ENCODE data around the gene CARNS1.
"Not testable (repeated sequence)": the region's sequence is repeated elsewhere in the genome, so short reads cannot be mapped to it uniquely, and the experiment has no call there.

CARNS1 gene

GRCh38 chr11:67397536-67397935 lies 17.9 kb upstream of the CARNS1 start:
- DNase-seq: no peak

- no peak for DNase-seq
These were observed 17.4 kb upstream of the CARNS1 start for GRCh38 chr11:67397986-67398660.

- DNase-seq: no peak
These were observed 16.6 kb upstream of the CARNS1 start for GRCh38 chr11:67398661-67399563.

- no peak for DNase-seq
These were observed 15.1 kb upstream of the CARNS1 start for GRCh38 chr11:67400251-67400941.

GRCh38 chr11:67400942-67401494 lies 14.5 kb upstream of the CARNS1 start:
- no peak for DNase-seq

- peak; percentile 37 for DNase-seq
These were observed 13.8 kb upstream of the CARNS1 start, which contains the start of gene PPP1CA for GRCh38 chr11:67401495-67402191. TSS of gene PPP1CA (minus strand) at chr11:67401858. CDS start at chr11:67401782, 76 bp downstream.

GRCh38 chr11:67402192-67402839 lies 13.2 kb upstream of the CARNS1 start:
- DNase-seq: not testable (repeated sequence)

- DNase-seq: not testable (repeated sequence)
These were observed 12.4 kb upstream of the CARNS1 start for GRCh38 chr11:67403085-67403484.

- DNase-seq: no peak
These were observed 10.8 kb upstream of the CARNS1 start for GRCh38 chr11:67404515-67405195.

GRCh38 chr11:67405196-67405567 lies 10.3 kb upstream of the CARNS1 start:
- no peak for DNase-seq

GRCh38 chr11:67405688-67406339 lies 9.7 kb upstream of the CARNS1 start:
- DNase-seq: no peak

- DNase-seq: no peak
These were observed 9.0 kb upstream of the CARNS1 start for GRCh38 chr11:67406420-67406968.

- DNase-seq: no peak
These were observed 8.3 kb upstream of the CARNS1 start for GRCh38 chr11:67406969-67407687.

- DNase-seq: no peak
These were observed 7.8 kb upstream of the CARNS1 start for GRCh38 chr11:67407688-67408163.

GRCh38 chr11:67408437-67409200 lies 6.9 kb upstream of the CARNS1 start:
- DNase-seq: no peak

- no peak for DNase-seq
These were observed 6.2 kb upstream of the CARNS1 start for GRCh38 chr11:67409261-67409666.

- DNase-seq: no peak
These were observed 5.6 kb upstream of the CARNS1 start for GRCh38 chr11:67409781-67410368.

GRCh38 chr11:67410369-67410831 lies 5.1 kb upstream of the CARNS1 start:
- no peak for DNase-seq

All from NCI-H2081 treated with DMSO at 0.1 percent for 48 hours (cell line).